ENCODE data around the gene ANKRD33.

ANKRD33 gene

GRCh38 chr12:51921017-51921725 is 33.3 kb downstream of the ANKRD33 start:
- Histone ChIP-seq H3K4me3 (ENCODE audit: low read depth in 1 of 2, low read length in 1 of 2) (no peak overlapping the region), H3K27me3 (peaks cover 6% of the 10 kb centered on the region), H3K4me1 (ENCODE audit: control insufficient read depth in 1 of 2, insufficient read depth in 1 of 2, low read depth in 1 of 2, low read length in 1 of 2) (peaks cover 11 to 13% of the 10 kb centered on the region in 2 experiments), H3K27ac (no peak overlapping the region), H3K36me3 (no peaks in the 10 kb centered on the region), H3K9me3 (no peaks in the 10 kb centered on the region)
- no peak for TF ChIP-seq CTCF (IDR thresholded peaks at IDR 0.05)

GRCh38 chr12:51922146-51922545 is 34.2 kb downstream of the ANKRD33 start:
- no peaks in the 10 kb centered on the region for H3K36me3 ChIP-seq
- no peak overlapping the region for H3K4me3 ChIP-seq (ENCODE audit: low read depth in 1 of 2, low read length in 1 of 2)
- H3K9me3 ChIP-seq: no peaks in the 10 kb centered on the region
- TF ChIP-seq CTCF (IDR thresholded peaks at IDR 0.05): no peak
- peaks cover 11 to 13% of the 10 kb centered on the region in 2 experiments for H3K4me1 ChIP-seq (ENCODE audit: control insufficient read depth in 1 of 2, insufficient read depth in 1 of 2, low read depth in 1 of 2, low read length in 1 of 2)
- H3K27ac ChIP-seq: no peak overlapping the region
- peaks cover 6% of the 10 kb centered on the region for H3K27me3 ChIP-seq

- Histone ChIP-seq H3K27me3 (peaks cover 6% of the 10 kb centered on the region), H3K36me3 (no peaks in the 10 kb centered on the region), H3K27ac (no peak overlapping the region), H3K4me3 (ENCODE audit: low read depth in 1 of 2, low read length in 1 of 2) (peak overlapping the region in 1 of 2 experiments; percentile 23), H3K4me1 (ENCODE audit: control insufficient read depth in 1 of 2, insufficient read depth in 1 of 2, low read depth in 1 of 2, low read length in 1 of 2) (peaks cover 11 to 13% of the 10 kb centered on the region in 2 experiments), H3K9me3 (no peaks in the 10 kb centered on the region)
- TF ChIP-seq CTCF (IDR thresholded peaks at IDR 0.05): no peak
Measured at GRCh38 chr12:51922762-51923505, 35.0 kb downstream of the ANKRD33 start.

GRCh38 chr12:51923506-51924365 is 35.8 kb downstream of the ANKRD33 start:
- Histone ChIP-seq H3K4me3 (ENCODE audit: low read depth in 1 of 2, low read length in 1 of 2) (peak overlapping the region in 1 of 2 experiments; percentile 23), H3K4me1 (ENCODE audit: control insufficient read depth in 1 of 2, insufficient read depth in 1 of 2, low read depth in 1 of 2, low read length in 1 of 2) (peaks cover 11 to 13% of the 10 kb centered on the region in 2 experiments), H3K27me3 (peaks cover 6% of the 10 kb centered on the region), H3K27ac (no peak overlapping the region), H3K36me3 (no peaks in the 10 kb centered on the region), H3K9me3 (no peaks in the 10 kb centered on the region)
- TF ChIP-seq CTCF (IDR thresholded peaks at IDR 0.05): peak; percentile 76

- H3K9me3 ChIP-seq: no peaks in the 10 kb centered on the region
- H3K4me1 ChIP-seq (ENCODE audit: control insufficient read depth in 1 of 2, insufficient read depth in 1 of 2, low read depth in 1 of 2, low read length in 1 of 2): peaks cover 11 to 13% of the 10 kb centered on the region in 2 experiments
- no peaks in the 10 kb centered on the region for H3K36me3 ChIP-seq
- peaks cover 6% of the 10 kb centered on the region for H3K27me3 ChIP-seq
- no peak for TF ChIP-seq CTCF (IDR thresholded peaks at IDR 0.05)
- no peak overlapping the region for H3K27ac ChIP-seq
- H3K4me3 ChIP-seq (ENCODE audit: low read depth in 1 of 2, low read length in 1 of 2): no peak overlapping the region
Measured at GRCh38 chr12:51924551-51925319, 36.8 kb downstream of the ANKRD33 start.

Data from neutrophil (primary cell).